Panc1 (cell line): Measurements from ENCODE around the gene GRK3. TPM values are rescaled to one million over a fixed set of nuclear protein-coding genes. Genes with fewer than 3 reads are reported as not detected.

ENCODE experiments used
- ATAC-seq: fragments of 200-7000 bp; cut with Tn5 transposase; 2 replicates; pipeline ENCODE4 v1.9.1; 2020; ENCODE audit warnings: mild to moderate bottlenecking, moderate library complexity
- BruUV-seq: library from RNA; stranded (reverse); fragments of 400-500 nt; replicated peaks from 2 replicates; lab custom pipeline; 2021; lab: Mats Ljungman, UMichigan
- CTCF ChIA-PET: fragments of 300-600 bp; sonication (Branson Sonifier 250); formaldehyde crosslinking; loops from one replicate; lab custom pipeline; 2022; ENCODE audit warnings: antibody characterized with exemption; lab: Charles Lee
- POLR2A ChIA-PET: fragments of 300-600 bp; sonication (Branson Sonifier 250); formaldehyde crosslinking; loops from one replicate; lab custom pipeline; 2022; ENCODE audit warnings: antibody characterized with exemption; lab: Charles Lee
- DNase-seq: peaks from one replicate; pipeline ENCODE4 v3.0.0-alpha.2; 2010; ENCODE audit warnings: low read depth, low spot score
- H3K27ac ChIP-seq: 2 replicates; pipeline ENCODE4 v1.5.1; 2011; ENCODE audit warnings: mild to moderate bottlenecking, low read length, inconsistent platforms
- H3K27me3 ChIP-seq: fragments of 200-500 bp; sonication (Bioruptor generic); 2 replicates; pipeline ENCODE4 v1.6.0; 2014; ENCODE audit warnings: low read length, inconsistent platforms; ENCODE audit not compliant: control insufficient read depth, insufficient read depth
- H3K36me3 ChIP-seq: fragments of 200-500 bp; sonication (Bioruptor generic); 2 replicates; pipeline ENCODE4 v1.5.1; 2014; ENCODE audit warnings: inconsistent platforms, mild to moderate bottlenecking, low read length, moderate library complexity; ENCODE audit not compliant: control insufficient read depth, insufficient read depth
- H3K4me1 ChIP-seq: 2 replicates; pipeline ENCODE4 v1.5.1; 2011; ENCODE audit warnings: inconsistent platforms, mild to moderate bottlenecking, low read length, moderate library complexity; ENCODE audit not compliant: control insufficient read depth, insufficient read depth
- H3K4me3 ChIP-seq, 2 experiments: 2 replicates each; pipeline ENCODE4 v1.5.1; 2011 to 2012; ENCODE audit warnings: low read depth in 2 of 2, low read length in 2 of 2, mild to moderate bottlenecking in 2 of 2, inconsistent platforms in 1 of 2, moderate library complexity in 1 of 2
- H3K9me3 ChIP-seq: fragments of 200-500 bp; sonication (Bioruptor generic); 2 replicates; pipeline ENCODE4 v1.5.1; 2014; ENCODE audit warnings: low read depth, mild to moderate bottlenecking, inconsistent platforms, low read length, moderate library complexity; ENCODE audit not compliant: control insufficient read depth, insufficient read depth
- CTCF ChIP-seq: fragments of 450-650 bp; IDR thresholded peaks from 2 replicates; pipeline ENCODE4 v1.5.1; 2017; ENCODE audit warnings: mild to moderate bottlenecking
- POLR2AphosphoS5 ChIP-seq: IDR thresholded peaks from 2 replicates; pipeline ENCODE4 v1.6.1; 2012; ENCODE audit warnings: mild to moderate bottlenecking, low read depth, low read length, moderate library complexity
- SIN3A ChIP-seq: IDR thresholded peaks from 2 replicates; pipeline ENCODE4 v1.6.1; 2012; ENCODE audit warnings: low read depth, mild to moderate bottlenecking, low read length, moderate library complexity, borderline replicate concordance; ENCODE audit not compliant: insufficient read depth
- TCF7L2 ChIP-seq: IDR thresholded peaks from 2 replicates; pipeline ENCODE4 v1.6.1; 2011; ENCODE audit warnings: mild to moderate bottlenecking, low read depth, low read length, inconsistent platforms
- in situ Hi-C: cut with HindIII; loops from 2 replicates; pipeline ENCODE4 v1.10.0; 2016; ENCODE audit warnings: low sequenced_read_pairs, low pct_unique_long_range_greater_than_20kb
- intact Hi-C: fragments of 100-400 bp; cut with micrococcal nuclease; formaldehyde crosslinking; loops from one replicate; pipeline ENCODE4 v1.10.0; 2022; ENCODE audit not compliant: unreplicated experiment
- total RNA-seq: library from RNA; stranded (reverse); gene quantifications from one replicate; pipeline ENCODE4 v1.2.1, GENCODE V29; 2021; ENCODE audit not compliant: unreplicated experiment
- TF ChIP-seq, protein P1 (sequence below), 2 experiments: IDR thresholded peaks; 2 replicates each; pipeline ENCODE4 v1.6.1; 2011 to 2012; ENCODE audit warnings: low read depth in 2 of 2, control low read depth in 1 of 2, low read length in 1 of 2, mild to moderate bottlenecking in 1 of 2, moderate library complexity in 1 of 2; ENCODE audit not compliant: insufficient read depth in 1 of 2

Gene GRK3
- total RNA-seq, 1 experiment from 2014 or later, result 12.0 TPM

- TF ChIP-seq POLR2AphosphoS5, result no peak
- TF ChIP-seq, protein P1, sequence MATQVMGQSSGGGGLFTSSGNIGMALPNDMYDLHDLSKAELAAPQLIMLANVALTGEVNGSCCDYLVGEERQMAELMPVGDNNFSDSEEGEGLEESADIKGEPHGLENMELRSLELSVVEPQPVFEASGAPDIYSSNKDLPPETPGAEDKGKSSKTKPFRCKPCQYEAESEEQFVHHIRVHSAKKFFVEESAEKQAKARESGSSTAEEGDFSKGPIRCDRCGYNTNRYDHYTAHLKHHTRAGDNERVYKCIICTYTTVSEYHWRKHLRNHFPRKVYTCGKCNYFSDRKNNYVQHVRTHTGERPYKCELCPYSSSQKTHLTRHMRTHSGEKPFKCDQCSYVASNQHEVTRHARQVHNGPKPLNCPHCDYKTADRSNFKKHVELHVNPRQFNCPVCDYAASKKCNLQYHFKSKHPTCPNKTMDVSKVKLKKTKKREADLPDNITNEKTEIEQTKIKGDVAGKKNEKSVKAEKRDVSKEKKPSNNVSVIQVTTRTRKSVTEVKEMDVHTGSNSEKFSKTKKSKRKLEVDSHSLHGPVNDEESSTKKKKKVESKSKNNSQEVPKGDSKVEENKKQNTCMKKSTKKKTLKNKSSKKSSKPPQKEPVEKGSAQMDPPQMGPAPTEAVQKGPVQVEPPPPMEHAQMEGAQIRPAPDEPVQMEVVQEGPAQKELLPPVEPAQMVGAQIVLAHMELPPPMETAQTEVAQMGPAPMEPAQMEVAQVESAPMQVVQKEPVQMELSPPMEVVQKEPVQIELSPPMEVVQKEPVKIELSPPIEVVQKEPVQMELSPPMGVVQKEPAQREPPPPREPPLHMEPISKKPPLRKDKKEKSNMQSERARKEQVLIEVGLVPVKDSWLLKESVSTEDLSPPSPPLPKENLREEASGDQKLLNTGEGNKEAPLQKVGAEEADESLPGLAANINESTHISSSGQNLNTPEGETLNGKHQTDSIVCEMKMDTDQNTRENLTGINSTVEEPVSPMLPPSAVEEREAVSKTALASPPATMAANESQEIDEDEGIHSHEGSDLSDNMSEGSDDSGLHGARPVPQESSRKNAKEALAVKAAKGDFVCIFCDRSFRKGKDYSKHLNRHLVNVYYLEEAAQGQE (IDR thresholded peaks at IDR 0.05; ENCODE audit: insufficient read depth in 1 of 2, low read depth in 2 of 2, low read length in 1 of 2), result no peak
- TF ChIP-seq SIN3A, result no peak
- no peak for TF ChIP-seq TCF7L2
- no peak for TF ChIP-seq CTCF
- in situ Hi-C loops (no loop called here), intact Hi-C loops (no loop called here)
- H3K4me1 ChIP-seq, result no peaks in the 10 kb centered on the region
- no peaks in the 10 kb centered on the region for H3K9me3 ChIP-seq
- ChIA-PET POLR2A (no interaction called here), CTCF (no interaction called here)
- H3K36me3 ChIP-seq, result no peaks in the 10 kb centered on the region
- ATAC-seq, result no peak
- H3K27me3 ChIP-seq, result no peaks in the 10 kb centered on the region
- no TSS peak for BruUV-seq
- H3K27ac ChIP-seq, result no peak overlapping the region
- no peak for DNase-seq
- no peak overlapping the region for H3K4me3 ChIP-seq
Observed at GRCh38 chr22:25680956-25681355, 116.5 kb downstream of the GRK3 start.

DNA sequence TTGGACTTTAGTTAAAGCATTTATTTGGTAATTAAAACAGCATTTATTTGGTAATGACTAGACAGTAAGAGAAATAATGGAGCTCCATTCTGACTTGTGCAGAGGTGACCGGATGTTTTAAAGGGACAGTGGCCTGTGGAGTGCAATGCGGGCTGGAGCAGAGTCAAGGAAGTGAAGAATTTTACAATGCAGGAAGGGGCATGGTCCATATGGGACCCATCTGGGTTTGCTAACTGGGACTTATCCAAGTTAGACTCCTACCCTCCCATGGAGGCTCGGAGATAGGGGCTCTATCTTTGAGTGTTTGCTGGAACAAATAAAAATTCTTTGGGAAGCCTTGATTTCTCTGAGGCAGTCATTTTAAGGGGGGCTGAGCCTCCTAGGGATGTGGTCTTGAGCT, 117.6 kb downstream of the GRK3 start:
- DNase-seq (no peak), ATAC-seq (no peak)
- ChIA-PET POLR2A (no interaction called here), CTCF (no interaction called here)
- Histone ChIP-seq H3K27me3 (no peaks in the 10 kb centered on the region), H3K27ac (no peak overlapping the region), H3K4me3 (no peak overlapping the region), H3K4me1 (no peaks in the 10 kb centered on the region), H3K9me3 (no peaks in the 10 kb centered on the region), H3K36me3 (no peaks in the 10 kb centered on the region)
- intact Hi-C loops (no loop called here), in situ Hi-C loops (no loop called here)
- no peak for TF ChIP-seq POLR2AphosphoS5
- no TSS peak for BruUV-seq

GRCh38 chr22:25688627-25689026, 124.2 kb downstream of the GRK3 start:
- Histone ChIP-seq H3K27ac (no peak overlapping the region), H3K36me3 (no peaks in the 10 kb centered on the region), H3K4me3 (no peak overlapping the region), H3K27me3 (no peaks in the 10 kb centered on the region), H3K9me3 (no peaks in the 10 kb centered on the region), H3K4me1 (no peaks in the 10 kb centered on the region)
- no TSS peak for BruUV-seq
- TF ChIP-seq, protein P1 (IDR thresholded peaks at IDR 0.05; ENCODE audit: insufficient read depth in 1 of 2, low read depth in 2 of 2, low read length in 1 of 2), result no peak
- TF ChIP-seq CTCF (no peak), POLR2AphosphoS5 (no peak), TCF7L2 (no peak), SIN3A (no peak)
- ATAC-seq (no peak), DNase-seq (no peak)
- intact Hi-C loops, result no loop called here
- ChIA-PET CTCF (no interaction called here), POLR2A (interaction anchor here (0.6 kb wide), 1 partner anchor 524 kb away, joined by 3 read pairs; no protein-coding TSS in a partner anchor)
- in situ Hi-C loops, result no loop called here
